NCI-H524 treated with DMSO at 0.1 percent for 48 hours (cell line): Measurements from ENCODE around the gene KPTN.

Experiments used
- DNase-seq: peaks from one replicate; lab custom pipeline; 2025; lab: John Stamatoyannopoulos, UW

The KPTN gene

DNA sequence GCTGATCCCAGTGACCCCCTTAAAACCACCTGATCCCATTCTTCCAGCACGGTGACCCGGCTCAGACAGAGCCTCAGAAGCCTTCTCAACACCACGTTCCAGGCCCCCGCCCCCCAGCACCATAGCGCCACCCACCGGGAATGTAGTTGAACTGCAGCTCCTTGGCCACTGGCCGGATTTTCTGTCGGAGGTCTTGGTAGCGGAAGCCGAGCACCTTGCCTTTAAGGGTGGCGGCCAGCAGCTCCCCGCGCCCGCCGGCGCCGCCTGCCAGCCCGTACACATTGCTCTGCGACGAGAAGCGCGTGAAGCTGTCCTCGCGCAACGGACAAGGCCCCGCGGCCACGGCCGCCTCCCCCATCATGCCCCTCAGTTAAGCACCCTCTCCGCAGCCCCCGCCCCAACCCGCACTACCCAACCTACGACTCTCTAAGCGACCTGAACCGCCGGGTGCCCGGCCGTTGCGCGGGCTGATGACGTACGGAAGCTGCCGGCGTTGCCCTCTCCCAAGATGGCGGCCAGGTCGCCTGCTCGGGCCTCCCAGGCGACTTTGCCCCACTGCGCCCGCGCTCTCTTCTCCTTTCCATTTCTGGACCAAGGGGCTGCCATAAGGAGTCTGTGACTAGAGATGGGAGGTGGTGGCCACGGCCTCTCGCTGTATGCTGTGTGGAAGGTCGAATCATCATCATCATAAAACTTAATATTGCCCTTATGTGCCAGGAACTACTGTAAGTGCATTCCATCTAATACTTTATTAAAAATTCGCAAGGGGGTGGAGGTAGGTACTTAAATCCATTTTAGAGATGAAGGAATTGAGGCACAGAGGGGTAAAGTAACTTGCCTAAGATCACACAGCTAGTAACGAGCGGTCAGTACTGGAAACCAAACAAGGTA, at the start of gene KPTN:
TSS of gene KPTN (minus strand) at position 420 of the 891 bp plus-strand sequence. CDS start at position 361, 59 bp downstream.
- DNase-seq: peak; percentile 48

DNA sequence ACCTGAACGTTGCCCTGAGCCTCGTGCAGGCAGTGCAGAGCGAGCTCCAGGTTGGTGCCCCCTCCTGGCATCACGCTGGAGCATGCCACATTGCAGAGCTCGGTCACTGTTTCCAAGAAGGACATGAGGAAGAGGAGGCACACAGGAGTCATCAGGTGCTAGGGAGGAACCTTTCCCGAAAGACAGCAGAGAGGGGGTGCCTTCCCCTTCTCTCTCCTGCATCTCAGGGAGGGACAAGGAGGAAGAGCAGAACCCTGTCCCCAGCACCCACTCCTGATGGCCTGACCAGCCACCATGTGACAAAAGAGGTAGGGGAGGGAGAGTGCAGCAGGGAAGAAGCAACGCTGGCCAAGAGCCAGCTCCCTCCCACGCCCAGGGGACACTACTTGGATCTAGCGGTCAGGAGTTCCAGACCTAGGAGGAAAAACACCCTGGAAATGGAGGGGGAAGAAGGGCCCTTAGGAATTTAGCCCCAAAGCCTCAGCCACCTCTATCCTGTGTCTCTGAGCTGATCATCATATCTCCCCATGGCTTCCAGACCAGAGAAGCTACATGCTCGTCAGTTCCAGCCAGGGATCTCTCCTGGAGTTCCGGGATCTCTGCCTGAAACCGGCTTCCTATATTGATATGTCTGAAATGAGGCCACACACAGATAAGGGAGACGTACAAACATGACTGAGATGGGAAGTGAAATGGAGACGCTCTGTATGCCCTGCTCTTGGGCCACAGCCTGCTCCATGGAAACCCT, 47.8 kb upstream of the KPTN start:
- DNase-seq: no peak

DNA sequence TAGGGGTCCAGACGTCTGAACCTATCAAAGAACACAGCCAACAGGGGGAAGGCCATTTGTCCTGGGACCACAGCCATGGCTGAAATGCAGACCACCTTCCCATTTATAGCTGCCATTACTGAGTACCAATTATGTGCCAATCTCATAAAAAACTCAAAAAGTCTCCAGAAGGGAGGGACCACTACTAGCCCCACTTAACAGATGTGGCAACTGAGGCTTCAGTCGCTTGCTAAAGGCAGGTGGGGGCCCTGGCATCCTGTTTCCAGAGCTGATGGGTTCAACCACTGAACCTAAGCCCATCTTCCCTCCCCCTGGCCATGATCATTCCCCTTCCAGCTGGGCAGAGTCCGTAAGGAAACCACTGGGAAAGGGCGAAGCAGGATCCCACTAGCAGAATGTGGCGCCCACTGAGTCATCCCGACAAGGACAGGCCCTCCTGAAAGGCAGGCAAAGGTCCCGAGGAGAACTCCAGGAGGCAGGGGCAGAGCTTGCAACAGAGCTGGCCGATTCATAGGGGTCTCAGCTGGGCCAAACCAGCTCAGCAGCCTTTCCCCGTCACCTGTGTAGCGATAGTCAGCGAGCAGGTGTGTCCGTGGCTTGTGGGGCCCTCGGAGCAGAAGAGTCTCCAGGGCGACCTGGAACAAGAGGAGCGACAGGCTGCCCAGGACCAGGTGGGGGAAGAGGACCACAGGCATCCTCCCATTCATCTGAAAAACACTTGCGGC, 45.2 kb upstream of the KPTN start:
- no peak for DNase-seq

DNA sequence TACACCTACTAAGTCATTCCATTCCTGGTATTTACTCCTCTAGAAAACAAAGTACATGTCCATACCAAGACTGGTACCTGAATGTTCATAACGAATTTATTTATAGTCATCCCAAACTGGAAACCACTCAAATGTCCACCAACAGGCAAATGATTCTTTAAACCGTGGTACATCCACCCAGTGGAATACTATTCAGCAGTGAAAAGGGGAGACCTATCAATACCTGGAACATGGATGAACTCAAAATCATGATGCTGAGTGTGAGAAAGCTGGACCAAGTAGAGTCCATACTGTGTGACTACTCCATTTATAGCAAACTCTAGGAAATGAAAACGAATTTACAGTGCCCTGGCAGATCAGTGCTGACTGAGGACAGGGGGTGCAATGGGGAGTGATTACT, 42.8 kb upstream of the KPTN start:
- no peak for DNase-seq

DNA sequence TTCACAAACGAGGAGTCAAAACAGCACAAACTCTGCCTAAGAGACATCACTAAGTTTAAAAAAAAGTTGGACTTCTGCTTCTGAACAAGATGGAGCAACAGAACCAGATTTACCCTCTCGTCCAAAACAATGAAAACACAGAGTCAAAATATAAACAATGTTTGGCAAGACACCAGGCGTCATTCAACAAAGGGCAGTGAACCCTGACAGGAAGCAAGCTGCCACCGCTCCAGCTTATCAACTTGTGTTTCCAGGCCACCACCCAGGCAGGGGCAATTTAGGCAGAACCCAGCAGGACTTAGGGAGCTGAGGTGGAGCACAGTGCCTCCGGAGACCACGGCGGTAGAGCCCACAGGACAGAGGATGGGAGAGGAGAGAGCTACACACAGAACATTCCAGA, 39.5 kb upstream of the KPTN start:
- no peak for DNase-seq

DNA sequence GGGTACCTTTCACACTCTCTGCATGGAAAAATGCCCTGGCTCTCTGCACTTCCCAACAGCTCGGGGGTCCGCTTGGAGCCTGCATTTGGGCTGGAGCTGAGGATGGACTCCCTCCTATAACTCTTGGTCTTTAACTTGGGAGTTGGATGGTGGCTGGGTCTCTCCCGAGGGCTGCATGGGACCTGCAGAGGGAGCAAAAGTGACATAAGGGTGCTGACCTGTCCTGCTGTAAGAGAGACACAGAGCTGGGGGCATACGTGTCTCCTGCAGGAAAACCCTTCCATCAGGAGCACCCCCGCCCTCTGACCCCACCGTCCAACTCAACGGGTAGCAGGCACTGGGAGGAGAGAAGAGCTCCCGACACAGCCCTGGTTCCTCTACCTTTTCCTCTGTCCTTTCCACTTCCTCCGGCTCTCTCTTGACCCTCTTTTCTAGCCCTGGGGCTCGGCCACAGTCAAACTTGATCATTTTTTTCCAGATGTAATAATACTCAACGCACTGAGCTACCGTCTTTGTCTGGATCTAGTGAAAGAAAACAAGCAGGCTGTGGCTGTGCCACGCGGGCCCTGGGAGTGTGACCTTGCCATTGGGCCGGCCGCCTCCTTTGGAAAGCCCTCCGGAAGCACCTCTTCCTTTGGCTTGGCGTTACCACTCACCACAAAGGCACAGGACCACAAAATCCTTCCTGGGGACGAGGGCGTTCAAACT, 37.6 kb upstream of the KPTN start:
- DNase-seq: no peak

DNA sequence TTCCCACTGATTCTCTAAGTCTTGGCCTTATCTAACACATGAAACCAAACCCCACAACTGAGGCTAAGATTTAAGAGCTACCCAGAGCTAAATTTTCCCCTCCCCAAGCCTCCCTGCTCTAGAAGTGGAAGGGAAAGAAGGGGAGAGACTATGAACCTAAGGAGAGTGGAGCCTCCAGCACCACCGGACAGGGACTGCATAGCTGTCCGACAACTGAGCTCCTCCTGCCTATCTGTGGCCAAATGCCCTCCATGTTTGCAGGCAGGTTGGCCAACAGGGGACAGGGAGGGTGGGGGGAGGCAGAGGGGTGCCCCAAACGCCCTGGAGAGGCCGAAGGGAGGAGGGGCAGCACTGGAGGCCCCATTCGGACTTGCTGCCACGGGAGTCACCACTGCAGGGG, 36.8 kb upstream of the KPTN start:
- DNase-seq: no peak

DNA sequence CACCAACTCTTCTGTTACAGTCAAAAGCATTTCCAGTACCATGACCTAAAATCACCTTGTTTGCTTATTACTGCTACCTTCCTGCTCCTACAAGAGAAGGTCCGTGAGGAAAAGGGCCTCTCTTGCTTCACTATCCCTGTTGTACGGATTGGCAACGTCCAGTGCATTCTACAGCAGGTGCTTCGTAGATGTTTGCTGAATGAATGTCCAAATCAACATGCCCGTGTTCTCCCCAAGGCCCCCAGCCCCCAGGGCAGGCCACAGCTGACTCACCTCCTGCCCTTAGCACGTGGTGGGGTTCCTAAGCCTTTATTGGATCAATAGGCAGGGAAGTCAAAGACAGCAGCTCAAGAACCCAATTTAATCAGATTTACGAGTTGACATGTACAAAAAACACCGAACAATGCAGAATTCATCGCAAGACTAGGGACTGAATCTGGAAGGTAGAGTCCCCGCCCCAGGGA, 36.4 kb upstream of the KPTN start:
- no peak for DNase-seq

DNA sequence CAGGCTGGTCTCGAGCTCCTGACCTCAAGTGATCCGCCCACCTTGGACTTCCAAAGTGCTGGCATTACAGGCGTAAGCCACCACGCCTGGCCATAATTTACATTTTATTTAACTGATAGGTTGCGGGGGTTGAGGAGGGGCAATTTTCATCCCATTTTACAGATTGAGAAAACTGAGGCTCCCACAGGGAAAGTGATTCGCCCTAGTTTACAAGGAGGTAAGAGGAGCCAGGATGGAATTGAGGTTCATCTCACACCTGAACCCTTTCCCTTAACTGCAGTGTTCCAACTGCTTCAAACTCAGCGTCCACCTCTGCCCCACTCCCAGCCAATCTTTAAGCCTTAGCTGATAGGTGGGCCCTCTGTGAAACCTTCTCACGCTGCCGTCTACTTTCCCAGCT, 34.8 kb upstream of the KPTN start:
- no peak for DNase-seq

DNA sequence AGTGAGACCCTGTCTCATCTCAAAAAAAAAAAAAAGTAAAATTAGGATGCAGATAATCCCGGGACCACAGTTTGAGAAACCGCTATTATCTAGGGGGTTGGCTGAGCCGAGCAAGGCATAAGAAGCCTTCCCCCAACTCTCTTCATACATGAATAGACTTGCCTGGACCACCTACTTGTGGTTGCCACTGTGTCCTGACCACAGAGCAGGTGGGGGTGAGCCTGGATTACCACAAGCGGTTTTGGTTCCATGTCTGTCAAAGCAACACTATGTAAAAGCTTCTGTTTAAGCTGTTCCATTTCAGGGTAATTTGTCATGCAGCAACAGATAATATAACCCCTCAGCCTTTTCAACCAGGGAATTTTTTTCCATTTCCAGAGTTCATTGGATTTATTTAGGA, 34.1 kb upstream of the KPTN start:
- no peak for DNase-seq

DNA sequence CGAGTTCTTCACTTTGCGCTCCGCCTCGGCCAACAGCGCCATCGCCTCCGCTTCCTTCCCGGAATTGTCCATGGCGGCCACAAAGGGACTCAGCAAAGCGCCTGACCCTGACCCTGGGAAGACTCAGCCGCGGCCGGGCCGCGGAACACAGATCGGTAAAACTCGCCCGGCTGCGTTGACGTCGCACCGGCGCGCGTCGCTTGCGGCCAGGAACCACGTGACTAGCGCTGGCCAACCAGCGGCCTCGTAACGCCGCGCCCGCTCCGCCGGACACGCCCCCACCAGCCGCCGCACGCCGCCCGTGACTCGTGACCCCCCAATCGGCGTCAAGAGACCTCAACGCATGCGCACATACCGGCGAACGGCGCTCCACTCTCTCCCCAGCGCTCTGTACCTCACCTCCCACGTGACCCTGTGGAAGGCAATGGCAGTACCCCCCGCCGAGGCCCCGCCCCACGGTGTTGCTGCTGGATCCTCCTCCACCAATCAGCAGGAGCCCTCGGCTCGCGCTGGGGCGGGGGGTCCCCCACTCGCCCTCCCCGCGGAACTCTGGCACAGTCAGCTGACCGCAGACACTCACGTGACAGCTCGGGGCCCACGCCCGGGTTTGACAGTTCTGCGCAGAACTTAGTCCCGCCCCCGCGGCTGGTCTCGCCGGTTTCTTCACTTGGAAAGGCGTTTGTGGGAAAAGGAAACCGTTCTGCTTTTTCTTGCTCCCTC, 31.0 kb upstream of the KPTN start, which contains the start of gene NAPA:
TSS of gene NAPA (minus strand) at position 195 of the 720 bp plus-strand sequence. CDS start at position 72, 123 bp downstream.
- peak; percentile 99 for DNase-seq

DNA sequence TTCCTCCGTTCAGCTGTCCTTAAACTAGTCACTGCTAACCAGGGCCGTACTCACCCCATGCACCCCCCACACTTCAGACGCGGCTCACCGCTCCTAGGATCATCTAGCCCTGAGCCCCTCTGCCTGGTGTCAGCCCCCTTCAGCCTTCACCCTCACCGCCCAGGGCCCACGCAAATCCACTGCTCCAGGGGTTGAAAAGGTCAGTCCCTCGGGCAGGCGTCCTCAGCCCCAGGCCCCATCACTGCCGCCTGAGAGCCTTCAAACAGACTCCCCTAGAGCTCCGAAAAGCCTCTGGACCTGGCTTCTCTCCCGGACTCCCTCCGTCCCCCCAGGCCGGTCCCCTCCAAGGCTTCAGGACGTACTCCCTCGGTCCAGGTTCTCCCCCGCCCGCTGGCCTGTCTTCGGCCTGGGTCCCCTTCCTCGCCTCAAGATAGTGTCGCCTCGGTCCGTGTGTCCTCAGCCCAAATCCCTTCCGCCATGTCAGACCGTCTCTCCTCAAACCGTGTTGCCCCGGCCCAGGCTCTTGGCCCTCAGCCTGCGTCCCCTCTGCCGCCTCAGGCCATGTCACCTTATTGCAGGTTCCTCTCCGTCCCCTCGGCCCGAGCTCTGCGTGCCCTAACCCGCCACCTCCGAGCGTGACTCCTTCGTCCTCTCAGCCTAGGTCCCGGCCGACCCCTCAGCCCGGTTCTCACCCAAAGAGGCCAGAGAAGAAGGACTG, 30.3 kb upstream of the KPTN start:
- DNase-seq: no peak

DNA sequence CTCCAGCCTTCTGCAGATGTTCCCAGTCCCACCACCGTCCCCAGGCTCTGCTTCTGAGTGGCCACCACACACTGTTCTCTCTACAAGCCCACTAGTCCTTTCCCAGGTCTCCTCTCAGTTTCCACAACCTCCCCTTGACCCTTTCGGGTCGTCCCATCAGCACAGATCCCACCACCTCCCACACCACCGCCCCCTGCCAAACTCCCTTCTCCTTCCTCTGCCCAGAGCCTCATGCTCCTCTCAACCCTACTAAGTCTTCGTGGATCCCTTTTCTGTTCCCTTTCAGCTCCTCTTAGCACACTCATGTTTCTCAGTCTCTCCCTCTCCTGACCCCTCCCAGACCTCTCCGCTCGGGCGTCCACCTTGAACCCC, 28.9 kb upstream of the KPTN start:
- no peak for DNase-seq

DNA sequence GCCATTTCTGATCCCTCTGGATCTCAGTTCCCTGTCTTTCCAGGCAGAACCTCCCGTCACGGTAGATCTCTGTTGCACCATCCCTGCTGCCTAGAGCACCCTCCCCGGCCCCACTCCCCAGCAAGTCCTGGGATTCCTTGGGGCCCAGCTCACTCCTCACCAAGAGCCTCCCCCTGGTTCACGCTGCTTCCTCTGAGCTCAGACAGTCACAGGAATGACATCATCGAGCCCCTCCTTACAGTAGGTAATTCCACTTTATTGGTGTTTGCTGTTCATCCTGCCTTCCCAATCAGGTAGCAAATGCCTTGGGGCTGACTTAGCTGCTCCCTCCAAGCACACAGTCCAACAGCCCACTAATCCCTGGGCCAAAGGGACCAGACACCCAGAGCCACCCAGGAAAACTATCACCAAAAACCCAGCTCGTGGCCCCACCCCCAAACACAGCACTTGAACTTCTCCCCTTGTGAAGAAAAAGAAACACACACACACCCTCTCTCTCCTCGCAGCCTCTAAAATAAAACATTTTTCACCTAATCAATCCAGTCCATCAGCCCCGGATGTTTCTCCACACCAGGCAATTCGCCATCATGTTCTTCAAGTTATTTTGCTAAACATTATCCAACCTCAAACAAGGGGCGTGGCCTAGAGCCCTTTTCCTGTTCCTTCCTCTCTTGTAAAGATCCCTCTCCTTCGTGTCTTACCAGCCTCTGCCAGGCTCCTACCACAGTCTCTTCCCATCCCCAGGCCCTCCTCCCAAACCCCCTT, 28.3 kb upstream of the KPTN start:
- no peak for DNase-seq

DNA sequence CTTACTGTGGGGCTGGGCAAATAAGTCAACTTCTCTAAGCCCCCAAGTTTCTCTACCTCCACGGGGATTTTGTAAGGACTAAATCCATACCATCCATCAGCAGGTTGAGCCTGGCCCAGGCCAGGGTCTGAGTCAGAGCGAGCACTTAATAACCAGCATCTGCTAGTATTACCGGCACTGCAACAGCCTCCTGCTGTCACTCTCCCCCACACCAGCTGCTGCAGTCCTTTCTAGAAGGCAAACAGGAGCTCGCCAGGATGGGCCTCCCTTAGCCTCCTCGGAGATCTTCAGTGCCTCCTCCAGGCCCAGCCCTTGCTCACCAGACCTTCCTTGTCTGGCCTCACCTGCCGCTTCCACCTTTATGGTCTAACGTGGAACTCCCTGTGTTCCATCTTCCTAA, 27.7 kb upstream of the KPTN start:
- DNase-seq: peak; percentile 87

DNA sequence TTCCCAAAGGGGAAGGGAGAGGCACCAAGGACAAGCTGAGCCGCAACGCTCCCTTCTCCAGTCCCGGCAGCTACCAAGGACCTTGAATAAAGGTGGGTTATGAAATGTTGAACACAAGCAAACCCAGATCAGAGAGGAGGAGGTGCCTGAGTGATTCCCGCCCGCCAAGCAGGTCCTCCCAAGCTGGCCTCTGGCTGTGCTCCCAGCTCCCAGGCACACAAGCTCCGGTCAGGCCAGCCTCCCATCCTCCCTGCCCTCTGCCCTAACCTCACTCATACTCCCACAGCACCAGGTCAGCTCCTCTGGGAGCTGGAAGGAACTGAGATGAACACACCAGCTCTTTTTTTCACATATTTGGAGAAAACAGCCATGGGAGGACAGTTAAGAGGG, 27.1 kb upstream of the KPTN start:
- no peak for DNase-seq

DNA sequence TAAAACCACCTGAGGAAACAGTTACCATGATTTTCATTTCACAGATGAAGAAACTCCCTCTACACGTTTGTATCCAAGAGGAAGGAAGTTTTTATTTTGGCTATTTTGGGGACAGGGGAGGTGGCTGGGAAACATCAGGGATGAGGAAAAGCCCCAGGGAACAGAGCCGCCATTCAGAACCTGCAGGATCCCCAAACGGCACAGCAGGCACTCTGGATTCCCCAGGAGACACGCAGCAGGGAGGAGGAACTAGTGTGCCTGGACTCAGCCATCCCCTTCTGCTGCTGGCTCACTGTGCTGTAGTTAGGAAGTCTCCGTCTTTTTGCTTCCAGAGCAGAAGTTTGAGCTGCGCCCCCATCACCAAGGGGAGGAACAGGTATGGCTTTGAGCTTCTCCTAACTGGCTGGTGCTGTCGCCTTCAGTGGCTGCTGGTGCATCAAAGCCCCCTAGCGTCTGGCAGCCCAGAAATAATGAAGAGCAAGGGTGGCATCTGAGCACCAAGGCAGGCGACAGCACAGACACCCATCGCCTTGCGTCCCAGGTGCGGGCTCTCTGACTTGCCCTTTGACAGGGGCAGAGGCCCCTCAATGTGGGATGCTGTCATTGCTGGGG, 26.6 kb upstream of the KPTN start:
- DNase-seq: no peak

DNA sequence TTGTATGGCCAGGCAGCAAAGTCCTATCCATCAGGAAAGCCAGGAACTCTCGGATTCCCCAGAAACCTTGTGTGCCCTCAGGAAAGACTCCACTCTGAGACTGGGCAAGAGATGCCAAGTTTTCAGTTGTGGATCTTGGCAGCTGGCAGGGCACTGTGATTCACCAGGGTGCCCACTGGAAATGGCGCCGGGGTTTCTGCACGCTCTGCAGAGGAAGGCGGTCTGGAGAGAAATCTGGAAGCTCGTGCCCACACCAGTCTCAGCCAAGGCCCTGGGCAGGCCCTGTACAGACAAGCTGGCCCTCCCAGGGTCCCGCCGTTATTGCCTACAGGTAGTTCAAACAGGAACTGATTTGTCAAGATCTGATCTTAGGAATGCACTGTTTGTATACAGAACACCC, 26.0 kb upstream of the KPTN start:
- DNase-seq: no peak

DNA sequence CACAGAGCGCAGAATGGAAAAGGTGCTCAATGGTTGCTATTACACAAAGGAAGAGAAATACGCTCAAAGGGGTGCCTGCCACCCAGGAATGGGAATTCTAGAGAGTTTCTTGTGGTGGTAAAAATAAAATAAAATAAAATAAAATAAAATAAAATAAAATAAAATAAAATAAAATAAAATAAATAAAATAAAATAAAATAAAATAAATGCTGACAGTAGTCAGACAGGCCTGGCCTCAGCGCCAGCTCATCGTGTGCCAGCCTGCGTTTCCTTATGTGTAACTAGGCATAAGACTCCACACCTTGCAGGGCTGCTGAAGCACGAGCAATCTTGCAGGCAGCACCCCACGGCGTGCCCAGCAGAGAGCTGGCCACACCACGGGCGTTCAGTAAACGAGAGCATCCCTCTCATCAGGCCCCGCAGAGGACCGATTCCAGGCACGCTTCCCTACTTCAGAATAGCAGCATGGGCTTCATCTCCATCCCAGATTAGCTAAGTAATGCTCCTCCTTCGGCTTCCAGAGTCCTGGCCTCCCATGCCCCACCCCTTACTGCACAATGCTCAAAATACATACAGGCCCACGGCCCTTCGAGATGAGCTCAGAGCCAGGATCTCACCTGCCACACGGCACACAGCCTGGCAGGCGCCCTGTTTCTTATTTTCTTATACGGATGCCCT, 25.3 kb upstream of the KPTN start:
- DNase-seq: no peak
